RWPE2 (cell line): ENCODE results near the gene TIPARP.

Experiments used
- ATAC-seq: fragments of 200-7000 bp; cut with Tn5 transposase; 3 replicates; pipeline ENCODE4 v1.9.1; 2021; ENCODE audit warnings: low read depth
- DNase-seq: peaks from one replicate; pipeline ENCODE4 v3.0.0-alpha.2; 2020; ENCODE audit warnings: low spot score
- H3K27ac ChIP-seq: fragments of 450-650 bp; 2 replicates; pipeline ENCODE4 v1.5.1; 2017; ENCODE audit warnings: mild to moderate bottlenecking; ENCODE audit not compliant: poor library complexity, severe bottlenecking
- H3K27me3 ChIP-seq: fragments of 250-450 bp; sonication (Bioruptor Pico); 2 replicates; pipeline ENCODE4 v1.5.1; 2021; ENCODE audit warnings: mild to moderate bottlenecking, moderate library complexity; ENCODE audit not compliant: insufficient read depth, poor library complexity, severe bottlenecking
- H3K36me3 ChIP-seq: fragments of 250-450 bp; sonication (Bioruptor Pico); 2 replicates; pipeline ENCODE4 v1.5.1; 2020; ENCODE audit warnings: low read depth, mild to moderate bottlenecking, moderate library complexity
- H3K4me1 ChIP-seq: fragments of 250-450 bp; sonication (Bioruptor Pico); 2 replicates; pipeline ENCODE4 v1.5.1; 2021; ENCODE audit warnings: mild to moderate bottlenecking, moderate library complexity; ENCODE audit not compliant: insufficient read depth, poor library complexity, severe bottlenecking
- H3K4me3 ChIP-seq: fragments of 250-450 bp; sonication (Bioruptor Pico); 2 replicates; pipeline ENCODE4 v1.5.1; 2021; ENCODE audit warnings: mild to moderate bottlenecking, moderate library complexity; ENCODE audit not compliant: severe bottlenecking
- H3K9me3 ChIP-seq: fragments of 250-450 bp; sonication (Bioruptor Pico); 2 replicates; pipeline ENCODE4 v1.5.1; 2021; ENCODE audit warnings: mild to moderate bottlenecking, moderate library complexity; ENCODE audit not compliant: severe bottlenecking
- TF ChIP-seq, protein P1 (sequence below): fragments of 450-650 bp; IDR thresholded peaks from one replicate; pipeline ENCODE4 v1.5.1; 2017; ENCODE audit warnings: mild to moderate bottlenecking, moderate library complexity; ENCODE audit not compliant: poor library complexity, severe bottlenecking

The TIPARP gene

DNA sequence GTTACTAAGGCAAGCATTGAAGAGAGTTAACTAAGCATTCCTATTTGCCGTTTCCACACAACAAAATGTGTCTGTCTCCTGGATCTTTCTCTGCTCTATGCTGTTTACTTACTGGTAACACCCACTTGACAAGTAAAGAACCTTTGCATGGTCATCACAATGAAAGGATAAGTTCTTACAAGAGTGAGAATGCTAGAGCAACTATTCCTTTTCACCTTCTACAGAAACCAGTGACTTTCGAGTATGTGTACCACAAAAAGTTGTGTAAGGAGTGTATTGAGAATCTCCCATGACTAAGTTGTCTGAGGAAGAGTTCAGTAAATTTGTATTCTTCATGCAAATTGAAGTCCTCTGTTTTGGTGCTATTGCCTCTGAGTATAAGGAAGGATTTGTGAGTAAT lies 10.8 kb downstream of the TIPARP start:
- no peak for ATAC-seq
- Histone ChIP-seq H3K4me1 (peaks cover 95% of the 10 kb centered on the region), H3K9me3 (no peaks in the 10 kb centered on the region), H3K36me3 (peaks cover 96% of the 10 kb centered on the region), H3K4me3 (no peak overlapping the region), H3K27ac (peak overlapping the region; percentile 84), H3K27me3 (no peaks in the 10 kb centered on the region)
- DNase-seq: no peak
- TF ChIP-seq, protein P1, sequence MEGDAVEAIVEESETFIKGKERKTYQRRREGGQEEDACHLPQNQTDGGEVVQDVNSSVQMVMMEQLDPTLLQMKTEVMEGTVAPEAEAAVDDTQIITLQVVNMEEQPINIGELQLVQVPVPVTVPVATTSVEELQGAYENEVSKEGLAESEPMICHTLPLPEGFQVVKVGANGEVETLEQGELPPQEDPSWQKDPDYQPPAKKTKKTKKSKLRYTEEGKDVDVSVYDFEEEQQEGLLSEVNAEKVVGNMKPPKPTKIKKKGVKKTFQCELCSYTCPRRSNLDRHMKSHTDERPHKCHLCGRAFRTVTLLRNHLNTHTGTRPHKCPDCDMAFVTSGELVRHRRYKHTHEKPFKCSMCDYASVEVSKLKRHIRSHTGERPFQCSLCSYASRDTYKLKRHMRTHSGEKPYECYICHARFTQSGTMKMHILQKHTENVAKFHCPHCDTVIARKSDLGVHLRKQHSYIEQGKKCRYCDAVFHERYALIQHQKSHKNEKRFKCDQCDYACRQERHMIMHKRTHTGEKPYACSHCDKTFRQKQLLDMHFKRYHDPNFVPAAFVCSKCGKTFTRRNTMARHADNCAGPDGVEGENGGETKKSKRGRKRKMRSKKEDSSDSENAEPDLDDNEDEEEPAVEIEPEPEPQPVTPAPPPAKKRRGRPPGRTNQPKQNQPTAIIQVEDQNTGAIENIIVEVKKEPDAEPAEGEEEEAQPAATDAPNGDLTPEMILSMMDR: no peak

DNA sequence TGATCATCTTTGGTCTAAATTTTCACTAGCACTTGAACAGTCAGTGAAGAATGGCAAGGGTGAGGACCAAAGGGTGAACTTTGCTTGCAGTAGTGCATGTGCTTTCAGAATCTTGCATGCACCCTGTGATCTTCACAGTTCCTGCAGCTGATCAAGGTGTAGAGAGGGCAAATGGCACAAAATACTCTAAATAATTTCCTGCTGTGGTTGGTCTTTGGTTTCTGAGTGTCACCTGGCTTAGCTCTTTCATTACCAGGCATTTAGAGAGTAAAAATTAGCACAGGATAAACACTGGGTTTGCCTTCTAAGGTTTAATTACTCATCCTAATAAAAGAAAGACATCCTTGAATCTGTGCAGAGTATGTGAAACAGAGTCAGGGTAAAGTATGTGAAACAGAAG lies 11.4 kb downstream of the TIPARP start:
- Histone ChIP-seq H3K36me3 (peaks cover 95% of the 10 kb centered on the region), H3K4me3 (no peak overlapping the region), H3K27me3 (no peaks in the 10 kb centered on the region), H3K27ac (peak overlapping the region; percentile 84), H3K9me3 (no peaks in the 10 kb centered on the region), H3K4me1 (peaks cover 95% of the 10 kb centered on the region)
- DNase-seq: no peak
- no peak for ATAC-seq
- TF ChIP-seq, protein P1: no peak

DNA sequence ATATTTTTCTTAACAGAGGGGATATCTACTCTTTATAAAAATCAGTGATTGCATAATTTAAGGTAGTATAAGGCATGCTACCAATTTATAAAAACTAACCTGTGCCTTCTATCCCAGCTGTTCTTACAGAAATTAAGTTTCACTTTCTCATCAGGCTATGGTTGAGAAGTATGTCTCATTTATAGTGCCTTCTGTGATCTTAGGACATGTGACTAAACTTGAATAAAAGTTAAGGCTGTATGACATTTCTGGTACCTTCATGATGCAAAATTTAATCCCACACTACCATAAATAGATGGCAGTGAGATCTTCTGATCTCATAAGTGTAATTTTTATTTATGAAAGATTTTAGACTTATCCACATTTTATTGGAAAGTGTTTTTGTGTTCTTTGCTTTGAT lies 12.6 kb downstream of the TIPARP start:
- TF ChIP-seq, protein P1: no peak
- no peak for DNase-seq
- H3K27me3 ChIP-seq: no peaks in the 10 kb centered on the region
- peak overlapping the region; percentile 84 for H3K27ac ChIP-seq
- no peak for ATAC-seq
- H3K9me3 ChIP-seq: no peaks in the 10 kb centered on the region
- no peak overlapping the region for H3K4me3 ChIP-seq
- H3K4me1 ChIP-seq: peaks cover 98% of the 10 kb centered on the region
- H3K36me3 ChIP-seq: peaks cover 95% of the 10 kb centered on the region

DNA sequence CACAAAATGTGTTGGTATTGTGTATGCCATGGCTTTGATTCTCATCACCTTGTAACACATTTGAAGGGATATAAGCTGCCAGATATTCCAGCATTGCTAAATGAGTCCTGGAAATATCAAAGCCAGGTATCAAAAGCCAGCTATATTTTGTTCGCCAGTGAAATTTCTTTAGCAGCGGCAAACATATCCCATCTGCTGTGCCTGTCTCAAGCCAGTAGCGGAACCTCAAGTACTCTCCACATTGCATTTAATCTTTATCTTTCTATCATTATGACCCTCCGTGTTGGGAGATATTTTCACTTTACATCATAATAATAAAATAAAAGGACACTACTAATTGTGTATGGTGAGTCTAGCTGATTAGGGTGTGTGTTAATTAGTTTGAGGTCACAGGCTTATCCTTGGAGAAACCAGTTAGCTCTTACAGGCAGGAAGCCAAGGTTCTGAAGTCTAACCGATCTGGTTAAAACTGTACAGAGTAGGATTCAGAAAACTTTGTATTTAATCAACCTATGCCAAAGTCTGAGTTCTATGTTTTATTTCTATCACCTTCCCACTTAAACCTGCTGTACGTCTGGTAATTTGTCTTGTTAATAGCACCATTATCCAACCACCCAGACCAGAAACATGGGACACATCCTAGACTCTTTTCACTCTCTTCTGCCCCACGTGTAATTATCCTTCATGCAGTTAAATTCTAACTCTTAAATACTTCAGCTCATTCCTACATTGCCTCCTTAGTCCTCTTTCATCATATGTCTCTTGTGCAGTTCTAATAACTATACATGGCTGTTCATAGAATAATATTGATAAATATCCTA lies 14.5 kb downstream of the TIPARP start:
- Histone ChIP-seq H3K4me3 (no peak overlapping the region), H3K9me3 (no peaks in the 10 kb centered on the region), H3K27me3 (no peaks in the 10 kb centered on the region), H3K4me1 (peaks cover 98% of the 10 kb centered on the region), H3K36me3 (peaks cover 95% of the 10 kb centered on the region), H3K27ac (peak overlapping the region; percentile 84)
- no peak for DNase-seq
- TF ChIP-seq, protein P1: no peak
- no peak for ATAC-seq

DNA sequence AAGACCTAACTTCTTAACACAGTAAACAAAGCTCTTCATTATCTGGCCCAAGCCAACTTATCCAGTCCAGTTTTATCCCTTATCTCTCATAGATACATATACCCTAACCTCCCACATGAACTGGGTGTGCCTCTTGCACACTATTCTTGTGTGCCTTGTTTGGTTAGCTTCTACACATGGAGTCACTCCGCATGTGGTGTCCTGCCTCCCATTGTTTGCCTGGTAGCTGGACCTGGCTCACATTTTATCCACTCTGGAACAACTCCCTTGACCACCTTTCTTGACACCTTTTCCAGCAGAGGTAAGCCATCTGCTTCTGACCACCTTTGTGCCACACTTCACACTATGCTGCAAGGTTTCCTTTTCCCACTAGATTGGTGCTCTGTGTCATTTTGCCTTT lies 15.2 kb downstream of the TIPARP start:
- DNase-seq: no peak
- H3K27ac ChIP-seq: peak overlapping the region; percentile 84
- H3K4me1 ChIP-seq: peaks cover 97% of the 10 kb centered on the region
- ATAC-seq: peak; percentile 30; the same call in 2 of the 3 replicates
- H3K9me3 ChIP-seq: no peaks in the 10 kb centered on the region
- H3K4me3 ChIP-seq: no peak overlapping the region
- no peaks in the 10 kb centered on the region for H3K27me3 ChIP-seq
- peaks cover 95% of the 10 kb centered on the region for H3K36me3 ChIP-seq
- TF ChIP-seq, protein P1: no peak
